Superior temporal gyrus (tissue), 1 donor: ENCODE results near the gene CYBA.

Source experiments
- DNase-seq: peaks from one replicate; pipeline ENCODE4 v3.0.0-alpha.2; 2016; ENCODE audit errors: extremely low spot score

Gene CYBA

GRCh38 chr16:88631920-88632586 is 18.8 kb downstream of the CYBA start:
- no peak for DNase-seq

DNA sequence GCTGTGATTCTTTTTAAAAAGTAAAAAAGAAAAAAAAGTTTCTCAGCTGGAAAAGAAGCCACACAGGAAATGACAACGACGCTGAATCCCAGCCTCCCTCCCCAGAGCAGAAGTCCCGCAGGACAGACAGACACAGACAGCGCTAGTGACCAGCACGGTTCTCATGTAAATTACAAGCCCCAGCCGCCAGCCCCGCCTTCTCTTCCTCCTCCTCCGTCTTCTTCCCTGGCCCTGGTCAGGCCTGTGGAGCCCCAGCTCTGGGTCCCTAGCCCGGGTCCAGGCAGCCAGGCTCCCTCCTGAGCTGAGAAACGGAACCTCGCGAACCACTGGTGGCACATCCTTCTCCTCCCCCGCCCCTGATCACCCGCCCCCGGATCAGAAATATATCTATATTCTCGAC is 19.5 kb downstream of the CYBA start:
- no peak for DNase-seq

DNA sequence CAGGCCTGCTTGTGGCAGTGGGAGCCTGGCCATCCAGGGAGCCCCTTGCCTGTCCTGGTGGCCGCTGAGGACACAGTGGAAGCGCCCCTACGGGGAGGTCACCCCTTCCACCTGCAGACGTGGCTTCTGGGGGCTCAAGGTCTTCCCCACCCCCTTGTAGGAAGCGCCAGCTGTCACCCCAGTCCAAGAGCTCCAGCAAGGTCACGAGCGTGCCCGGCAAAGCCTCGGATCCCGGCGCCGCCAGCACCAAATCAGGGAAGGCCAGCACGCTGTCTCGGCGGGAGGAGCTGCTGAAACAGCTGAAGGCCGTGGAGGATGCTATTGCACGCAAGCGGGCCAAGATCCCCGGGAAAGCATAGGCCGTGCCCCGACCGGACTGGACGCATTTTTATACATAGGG is 19.9 kb downstream of the CYBA start:
- no peak for DNase-seq

DNA sequence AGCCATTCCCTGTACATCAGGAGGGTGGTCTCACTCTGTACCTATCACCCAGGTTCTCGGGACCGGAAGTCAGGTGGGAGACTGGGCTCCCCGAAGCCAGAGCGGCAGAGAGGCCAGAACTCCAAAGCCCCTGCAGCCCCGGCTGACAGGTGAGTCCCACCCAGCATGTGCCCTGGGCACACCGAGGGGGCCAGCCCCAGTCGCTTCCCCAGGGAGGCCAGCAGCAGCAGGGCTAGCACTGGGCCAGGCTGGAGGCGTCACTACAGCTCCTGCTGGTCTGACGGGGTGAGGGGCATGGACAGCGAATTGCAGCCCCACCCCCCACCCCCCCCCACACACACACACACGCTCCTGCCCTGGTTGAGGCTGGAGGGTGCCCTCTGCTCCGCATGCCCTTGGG is 20.4 kb downstream of the CYBA start:
- no peak for DNase-seq

GRCh38 chr16:88629835-88630234 is 21.0 kb downstream of the CYBA start:
- no peak for DNase-seq

GRCh38 chr16:88628512-88628974 is 22.3 kb downstream of the CYBA start:
- DNase-seq, result no peak

GRCh38 chr16:88627531-88628411 is 23.1 kb downstream of the CYBA start:
- DNase-seq, result no peak

DNA sequence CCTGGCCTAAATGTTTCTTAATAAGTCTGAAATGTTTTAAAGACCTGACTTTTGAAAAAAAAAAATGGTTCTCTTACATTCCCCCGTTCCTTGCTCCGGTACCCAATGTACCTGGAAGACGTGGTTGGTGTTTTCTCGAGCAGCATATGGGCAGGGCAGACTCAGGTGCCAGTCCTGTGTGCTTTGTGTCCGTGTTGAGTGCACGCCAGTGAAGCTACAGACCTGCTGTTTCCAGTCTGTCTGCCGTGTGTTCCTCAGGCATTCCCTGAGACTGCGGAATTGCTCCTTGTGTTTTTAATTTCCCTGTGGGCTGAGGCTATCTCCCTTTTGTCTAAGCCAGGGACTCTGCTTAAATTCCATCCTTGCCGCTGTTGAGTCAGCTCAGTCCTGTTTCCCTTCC is 24.2 kb downstream of the CYBA start:
- DNase-seq, result no peak

GRCh38 chr16:88624977-88625576 is 25.8 kb downstream of the CYBA start:
- no peak for DNase-seq

DNA sequence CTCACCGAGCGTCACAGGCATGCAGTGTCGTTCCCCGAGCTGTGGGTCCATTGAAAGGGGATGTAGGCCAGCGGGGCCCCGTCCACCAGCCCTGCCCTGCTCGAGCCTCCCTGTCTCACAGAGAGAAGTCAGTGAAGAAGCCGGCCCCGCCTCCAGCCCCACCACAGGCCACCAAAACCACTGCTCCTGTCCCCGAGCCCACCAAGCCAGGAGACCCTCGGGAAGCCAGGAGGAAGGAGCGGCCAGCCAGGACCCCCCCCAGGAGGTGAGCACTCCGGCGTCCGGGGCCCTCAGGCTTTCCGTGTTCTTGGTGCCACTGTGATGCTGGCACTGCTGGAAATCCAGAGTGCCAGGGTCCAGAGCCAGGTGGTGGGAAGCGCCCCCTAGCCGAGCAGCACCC is 26.4 kb downstream of the CYBA start:
- no peak for DNase-seq

DNA sequence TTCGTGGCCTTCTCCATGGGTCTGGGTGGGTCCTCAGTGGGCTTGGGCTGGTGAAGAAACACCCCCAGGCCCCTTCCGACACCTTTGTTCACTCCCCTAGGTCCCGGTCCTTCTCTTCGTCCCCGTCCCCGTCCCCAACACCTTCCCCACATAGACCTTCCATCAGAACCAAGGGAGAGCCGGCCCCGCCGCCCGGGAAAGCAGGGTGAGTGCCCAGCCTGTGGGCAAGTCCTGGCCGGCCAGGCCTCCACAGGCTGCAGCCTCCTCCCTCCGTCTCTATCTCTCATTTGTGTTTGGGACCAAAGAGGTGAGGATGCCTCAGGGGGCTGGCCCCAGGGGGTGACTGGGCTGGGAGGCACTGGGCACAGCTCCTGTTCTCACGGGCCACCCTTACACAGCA is 27.0 kb downstream of the CYBA start:
- no peak for DNase-seq

DNA sequence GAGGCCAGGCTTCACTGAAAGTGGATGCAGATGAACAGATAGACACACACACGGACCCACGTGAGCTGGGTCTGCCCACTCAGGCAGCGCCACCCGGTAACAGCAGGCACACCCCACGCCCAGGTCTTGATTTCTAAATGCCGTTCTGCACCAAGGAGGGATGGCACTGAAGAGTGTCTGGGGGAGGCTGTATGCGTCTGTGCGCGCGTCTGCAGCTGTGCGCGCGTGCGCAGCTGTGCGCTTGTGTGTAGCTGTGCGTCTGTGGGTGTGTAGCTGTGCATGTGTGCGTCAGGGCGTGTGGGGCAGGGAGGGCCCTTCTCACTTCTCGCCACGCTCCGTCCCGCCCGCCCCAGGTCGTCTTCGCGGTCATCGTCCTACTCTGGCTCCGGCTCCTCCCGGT is 28.0 kb downstream of the CYBA start:
- no peak for DNase-seq

- no peak for DNase-seq
Measured at GRCh38 chr16:88622125-88622524, 28.7 kb downstream of the CYBA start.

DNA sequence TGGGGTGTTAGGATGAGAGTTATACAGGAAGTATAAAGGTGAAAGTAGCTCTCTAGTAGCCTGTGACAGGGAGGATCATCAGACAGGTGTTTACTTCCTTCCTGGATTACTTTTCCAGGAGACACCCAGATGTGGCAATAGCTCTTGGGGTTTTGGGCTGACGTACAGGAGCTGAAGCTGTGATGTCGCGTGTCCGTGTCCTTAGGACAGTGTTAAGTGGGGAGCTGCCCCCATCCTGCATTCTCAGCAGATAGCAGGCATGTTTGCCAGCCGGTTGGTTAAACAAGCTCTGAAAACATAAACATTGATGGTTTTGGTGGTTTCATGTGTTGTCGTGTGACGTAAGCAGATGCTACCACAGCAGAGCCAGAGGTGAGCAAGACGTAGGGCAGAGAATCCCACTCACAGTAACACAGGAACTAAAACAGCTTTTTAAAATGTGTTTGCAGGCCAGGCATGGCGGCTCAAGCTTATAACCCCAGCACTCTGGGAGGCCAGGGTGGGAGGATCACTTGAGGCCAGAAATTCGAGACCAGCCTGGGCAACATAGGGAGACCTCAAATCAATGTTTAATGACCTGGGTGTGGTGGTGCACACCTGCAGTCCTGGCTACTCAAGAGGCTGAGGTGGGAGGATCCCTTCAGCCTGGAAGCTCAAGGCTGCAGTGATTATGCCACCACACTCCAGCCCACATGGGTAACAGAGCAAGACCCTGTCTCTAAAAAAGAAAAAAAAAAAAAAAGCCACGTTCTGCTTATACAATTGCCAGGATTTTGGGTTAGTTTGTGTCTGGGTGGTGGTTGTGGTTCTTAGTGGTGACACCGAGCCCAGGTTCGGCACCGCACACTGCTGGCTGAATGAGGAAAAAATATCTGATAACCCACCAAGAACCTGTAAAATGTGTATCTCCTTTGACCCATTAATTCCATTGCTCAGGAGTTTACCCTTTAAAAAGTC is 30.7 kb downstream of the CYBA start:
- no peak for DNase-seq

DNA sequence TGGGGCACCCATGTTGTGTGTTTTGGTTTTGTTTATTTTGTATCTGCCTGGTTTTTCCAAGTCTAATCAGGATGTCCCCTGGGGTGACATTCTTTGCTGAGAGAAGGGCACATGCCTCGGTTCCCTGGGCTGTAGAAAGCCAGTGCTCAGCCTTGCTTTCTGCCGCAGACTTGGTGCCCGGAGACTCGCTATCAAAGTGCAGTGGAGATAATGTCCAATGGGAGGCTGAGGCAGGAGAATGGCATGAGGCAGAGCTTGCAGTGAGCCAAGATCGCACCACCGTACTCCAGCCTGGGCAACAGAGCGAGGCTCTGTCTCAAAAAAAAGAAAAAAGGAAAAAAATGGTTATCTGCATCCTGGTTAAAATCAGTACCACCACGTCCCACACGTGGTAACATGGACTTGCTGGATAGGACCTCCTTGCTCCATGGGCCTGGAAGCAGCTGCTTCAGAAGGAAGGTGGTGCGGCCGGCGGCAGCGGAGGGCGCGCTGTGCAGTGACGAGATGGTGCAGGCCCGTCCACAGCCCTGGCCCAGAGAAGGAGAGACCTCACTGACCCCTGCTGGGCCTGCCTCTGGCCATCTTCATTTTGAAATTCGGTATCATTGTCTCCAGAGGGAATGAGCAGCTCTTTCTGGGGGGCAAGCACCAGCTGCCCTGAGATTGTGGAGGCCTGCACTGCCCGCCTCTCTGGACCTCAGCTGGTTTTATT is 31.7 kb downstream of the CYBA start:
- DNase-seq, result no peak

DNA sequence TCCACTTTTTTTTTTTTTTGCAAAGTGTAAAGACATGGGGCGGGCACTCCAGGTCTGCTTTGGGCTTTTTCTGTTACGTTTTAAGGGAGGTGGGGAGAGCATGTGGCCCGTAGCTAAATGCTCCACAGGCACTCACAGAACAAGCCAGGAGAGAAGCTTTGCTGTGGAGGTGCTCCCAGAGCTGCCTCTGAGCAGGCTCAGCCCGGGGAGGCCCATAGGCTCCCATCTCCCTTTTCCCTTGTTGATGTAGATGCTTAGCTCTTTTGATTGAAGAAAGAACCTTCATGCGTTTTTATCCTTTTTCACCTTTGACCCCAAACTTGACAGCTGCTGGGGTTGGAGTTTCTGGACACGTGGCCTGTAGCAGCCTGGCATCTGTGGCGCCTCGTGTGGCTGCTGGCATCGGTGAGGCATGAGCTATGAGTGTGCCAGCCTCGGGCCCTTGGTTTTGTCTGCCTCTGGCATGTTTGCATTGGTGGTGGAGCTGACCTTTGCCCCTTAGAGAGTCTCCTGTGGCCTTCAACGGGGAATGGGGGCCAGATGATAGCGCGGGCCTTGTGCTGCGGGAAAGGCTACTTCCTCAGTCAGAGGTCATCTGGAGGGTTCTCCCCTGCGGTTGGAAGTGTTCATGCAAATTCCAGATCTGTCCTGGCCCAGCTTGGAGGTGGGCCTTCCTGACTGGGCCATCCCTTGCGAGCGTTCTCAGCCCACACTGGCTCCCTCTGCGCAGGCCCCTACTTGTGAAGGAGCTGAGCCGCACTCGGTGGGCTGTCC is 32.5 kb downstream of the CYBA start:
- no peak for DNase-seq

- DNase-seq, result no peak
Measured at GRCh38 chr16:88617268-88618031, 33.4 kb downstream of the CYBA start.

DNA sequence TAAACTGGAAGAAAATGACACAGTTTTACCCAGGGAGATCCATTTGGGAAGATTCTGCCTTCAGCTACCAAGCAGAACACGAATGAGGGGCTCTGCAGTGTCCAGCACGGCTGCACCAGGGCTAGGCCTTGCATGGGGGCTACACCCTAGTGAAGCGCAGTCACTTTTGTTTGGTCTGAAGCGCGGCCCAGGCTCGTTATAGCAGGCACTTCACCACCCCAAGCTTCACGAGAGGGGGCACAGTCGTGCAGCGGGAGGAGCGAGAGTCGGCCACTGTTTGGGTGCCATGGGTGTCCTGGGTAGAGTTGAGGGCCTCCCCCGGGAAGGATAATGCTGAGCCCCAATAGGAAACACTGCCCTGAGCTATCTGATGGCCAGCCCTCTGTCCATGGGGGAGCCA is 34.1 kb downstream of the CYBA start:
- no peak for DNase-seq

DNA sequence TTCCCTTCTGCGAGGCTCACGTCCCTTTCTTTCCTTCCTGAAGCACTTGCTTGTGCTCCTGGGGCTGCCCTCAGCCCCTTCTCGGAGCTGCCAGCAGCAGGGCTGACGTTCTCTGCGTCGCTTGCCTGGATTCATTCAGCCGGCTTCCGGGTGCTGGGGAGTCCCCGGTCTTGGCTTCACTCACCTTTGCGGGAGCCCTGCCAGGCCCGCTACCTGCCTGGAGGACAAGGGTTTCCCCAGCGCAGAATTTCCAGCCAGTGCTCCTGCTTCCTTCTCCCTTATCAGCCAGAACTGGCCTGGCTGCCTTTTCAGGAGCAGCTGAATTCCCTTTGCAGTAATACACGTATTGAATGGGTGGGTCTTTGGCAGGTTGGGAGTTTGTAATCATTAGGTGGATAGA is 34.5 kb downstream of the CYBA start:
- no peak for DNase-seq
